Measurements from ENCODE around the gene COL25A1.

COL25A1 gene

DNA sequence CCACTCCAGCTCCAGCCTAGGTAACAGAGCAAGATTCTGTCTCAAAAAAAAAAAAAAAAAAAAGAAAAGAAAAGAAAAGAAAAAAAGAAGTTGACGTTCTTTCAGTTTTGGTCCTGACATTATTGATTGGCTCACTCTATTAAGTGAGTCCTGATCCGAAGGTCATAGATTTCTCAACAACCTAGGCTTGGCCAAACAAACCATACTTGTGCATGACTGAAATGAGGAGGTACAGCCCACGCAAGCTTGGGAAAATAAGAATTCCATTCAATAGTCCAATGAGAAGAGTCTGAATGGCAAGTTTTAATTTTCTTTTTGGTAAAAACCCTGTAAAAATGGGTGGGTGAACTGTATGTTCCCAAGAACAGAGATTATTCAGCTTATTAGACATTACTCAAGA lies 536.4 kb downstream of the COL25A1 start:
- no peak overlapping the region for H3K4me3 ChIP-seq (ENCODE audit: low read length)
- TF ChIP-seq CTCF (conservative IDR thresholded peaks at IDR 0.05; ENCODE audit: low read depth, low read length), result no peak
- no peak for DNase-seq (ENCODE audit: low read depth)

GRCh38 chr4:108763986-108764385 lies 538.5 kb downstream of the COL25A1 start:
- no peak for DNase-seq (ENCODE audit: low read depth)
- TF ChIP-seq CTCF (conservative IDR thresholded peaks at IDR 0.05; ENCODE audit: low read depth, low read length), result no peak
- no peak overlapping the region for H3K4me3 ChIP-seq (ENCODE audit: low read length)

GRCh38 chr4:108763226-108763593 lies 539.2 kb downstream of the COL25A1 start:
- peak overlapping the region; percentile 73 for H3K4me3 ChIP-seq (ENCODE audit: low read length)
- no peak for DNase-seq (ENCODE audit: low read depth)
- no peak for TF ChIP-seq CTCF (conservative IDR thresholded peaks at IDR 0.05; ENCODE audit: low read depth, low read length)

GRCh38 chr4:108762559-108763225 lies 539.8 kb downstream of the COL25A1 start, which contains the start of gene ETNPPL:
TSS of gene ETNPPL (minus strand) at chr4:108763053. CDS start at chr4:108762898, 155 bp downstream.
- peak within 1 kb of the TSS; percentile 73 for H3K4me3 ChIP-seq (ENCODE audit: low read length)
- DNase-seq (ENCODE audit: low read depth), result no peak
- no peak for TF ChIP-seq CTCF (conservative IDR thresholded peaks at IDR 0.05; ENCODE audit: low read depth, low read length)
